ENCODE results near the gene SLC15A5. TPM values are rescaled to one million over a fixed set of nuclear protein-coding genes. Genes with fewer than 3 reads are reported as not detected.

Gene SLC15A5
- polyA plus RNA-seq, 1 donor, result not detected

DNA sequence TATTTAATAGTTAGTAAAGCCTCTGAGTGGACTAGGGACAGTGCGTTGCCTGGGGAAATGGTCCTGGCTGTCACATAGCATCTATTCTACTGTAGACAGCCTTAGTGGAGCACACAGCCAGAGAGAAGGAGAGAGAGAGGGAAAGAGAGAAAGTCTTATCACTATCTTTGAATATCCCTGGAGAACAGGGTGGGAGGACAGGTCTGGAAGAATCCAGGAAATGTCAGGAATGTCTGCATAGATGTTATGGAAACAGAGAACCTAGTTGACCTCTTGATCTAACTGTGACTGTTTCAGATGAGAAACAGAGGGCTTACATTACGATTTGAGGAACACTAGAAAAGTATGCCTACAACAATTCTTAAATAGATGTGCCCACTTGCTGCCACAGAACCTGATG lies 92.8 kb downstream of the SLC15A5 start:
- H3K27ac ChIP-seq (ENCODE audit: low read length), result no peak overlapping the region
- H3K4me3 ChIP-seq (ENCODE audit: low read length), result no peak overlapping the region
- no peaks in the 10 kb centered on the region for H3K36me3 ChIP-seq (ENCODE audit: control insufficient read depth, insufficient read depth, low read length)
- H3K27me3 ChIP-seq (ENCODE audit: control insufficient read depth, insufficient read depth, low read length), result no peaks in the 10 kb centered on the region
- no peak for DNase-seq
- H3K4me1 ChIP-seq (ENCODE audit: control insufficient read depth, insufficient read depth, low read length), result no peaks in the 10 kb centered on the region
- no peaks in the 10 kb centered on the region for H3K9me3 ChIP-seq (ENCODE audit: control insufficient read depth, low read depth, low read length)
- no CpG with 5 or more reads among the region's 2 CpGs for WGBS (ENCODE audit: insufficient coverage, low lambda C conversion rate)

GRCh38 chr12:16183541-16183940 lies 93.9 kb downstream of the SLC15A5 start:
- Histone ChIP-seq H3K4me3 (ENCODE audit: low read length) (no peak overlapping the region), H3K9me3 (ENCODE audit: control insufficient read depth, low read depth, low read length) (no peaks in the 10 kb centered on the region), H3K36me3 (ENCODE audit: control insufficient read depth, insufficient read depth, low read length) (no peaks in the 10 kb centered on the region), H3K27me3 (ENCODE audit: control insufficient read depth, insufficient read depth, low read length) (no peaks in the 10 kb centered on the region), H3K27ac (ENCODE audit: low read length) (no peak overlapping the region), H3K4me1 (ENCODE audit: control insufficient read depth, insufficient read depth, low read length) (no peaks in the 10 kb centered on the region)
- no peak for DNase-seq
- 83% methylated on average over 1 of the region's 7 CpGs for WGBS (ENCODE audit: insufficient coverage, low lambda C conversion rate)

DNA sequence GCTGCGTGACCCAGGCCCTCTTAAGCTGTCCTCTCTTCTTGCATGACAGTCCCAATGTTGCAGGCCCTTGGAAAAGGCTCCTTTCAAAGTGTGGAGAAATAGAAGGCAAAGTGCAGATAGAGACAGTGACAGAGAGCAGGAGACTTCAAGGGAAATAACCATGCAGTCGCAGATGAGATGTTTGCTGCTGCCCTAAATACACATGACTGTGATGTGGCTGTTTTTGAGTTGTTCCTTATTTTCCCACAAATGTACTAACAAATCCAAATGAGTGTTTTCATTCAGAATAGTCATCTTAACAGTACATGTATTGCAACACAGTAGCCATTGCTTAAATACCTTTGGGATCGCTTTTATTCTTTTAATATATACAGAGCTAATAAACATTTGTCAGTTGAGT lies 101.6 kb downstream of the SLC15A5 start:
- no peaks in the 10 kb centered on the region for H3K9me3 ChIP-seq (ENCODE audit: control insufficient read depth, low read depth, low read length)
- H3K27ac ChIP-seq (ENCODE audit: low read length), result no peak overlapping the region
- no peak overlapping the region for H3K4me3 ChIP-seq (ENCODE audit: low read length)
- H3K27me3 ChIP-seq (ENCODE audit: control insufficient read depth, insufficient read depth, low read length), result no peaks in the 10 kb centered on the region
- DNase-seq, result no peak
- 83% methylated on average over 1 of the region's 3 CpGs for WGBS (ENCODE audit: insufficient coverage, low lambda C conversion rate)
- no peaks in the 10 kb centered on the region for H3K4me1 ChIP-seq (ENCODE audit: control insufficient read depth, insufficient read depth, low read length)
- no peaks in the 10 kb centered on the region for H3K36me3 ChIP-seq (ENCODE audit: control insufficient read depth, insufficient read depth, low read length)

DNA sequence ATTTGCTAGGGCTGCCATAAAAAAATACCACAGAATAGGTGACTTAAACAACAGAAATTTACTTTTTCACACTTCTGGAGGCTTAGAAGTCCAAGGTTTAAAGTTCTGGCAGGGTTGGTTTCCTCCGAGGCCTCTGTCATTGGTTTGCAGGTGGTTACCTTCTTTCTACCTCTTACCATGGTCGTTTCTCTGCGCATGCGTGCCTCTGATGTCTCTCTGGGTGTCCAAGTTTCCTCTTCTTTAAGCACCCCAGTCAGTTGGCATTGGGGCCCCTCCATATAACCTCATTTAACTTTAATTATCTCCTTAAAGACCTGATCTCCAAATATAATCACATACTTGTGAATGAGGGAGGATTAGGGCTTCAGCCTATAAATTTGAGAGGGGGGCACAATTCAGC lies 103.2 kb downstream of the SLC15A5 start:
- Histone ChIP-seq H3K27ac (ENCODE audit: low read length) (no peak overlapping the region), H3K9me3 (ENCODE audit: control insufficient read depth, low read depth, low read length) (no peaks in the 10 kb centered on the region), H3K4me3 (ENCODE audit: low read length) (no peak overlapping the region), H3K36me3 (ENCODE audit: control insufficient read depth, insufficient read depth, low read length) (no peaks in the 10 kb centered on the region), H3K27me3 (ENCODE audit: control insufficient read depth, insufficient read depth, low read length) (no peaks in the 10 kb centered on the region), H3K4me1 (ENCODE audit: control insufficient read depth, insufficient read depth, low read length) (no peaks in the 10 kb centered on the region)
- no peak for DNase-seq
- 92% methylated on average over 3 of the region's 4 CpGs for WGBS (ENCODE audit: insufficient coverage, low lambda C conversion rate)

DNA sequence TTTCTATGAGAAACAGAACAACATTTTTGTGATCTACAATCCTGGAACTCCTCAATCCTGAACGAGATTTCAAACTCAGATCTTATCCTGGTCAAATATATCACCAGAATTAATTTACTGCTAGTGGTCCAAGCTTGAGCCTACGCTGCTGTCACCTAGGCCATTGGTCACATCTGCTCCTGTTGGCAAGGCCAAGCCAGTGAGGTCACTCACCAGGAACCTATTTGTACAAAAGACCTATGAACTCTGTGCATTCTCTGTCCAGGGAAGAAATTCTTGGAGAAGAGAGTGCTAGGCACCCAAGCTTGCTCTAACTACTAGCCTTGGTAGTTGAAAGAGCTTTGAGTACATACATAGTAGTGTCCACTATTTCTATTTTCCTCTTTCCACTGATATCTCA lies 106.1 kb downstream of the SLC15A5 start:
- Histone ChIP-seq H3K4me1 (ENCODE audit: control insufficient read depth, insufficient read depth, low read length) (no peaks in the 10 kb centered on the region), H3K4me3 (ENCODE audit: low read length) (no peak overlapping the region), H3K27me3 (ENCODE audit: control insufficient read depth, insufficient read depth, low read length) (no peaks in the 10 kb centered on the region), H3K27ac (ENCODE audit: low read length) (no peak overlapping the region), H3K9me3 (ENCODE audit: control insufficient read depth, low read depth, low read length) (no peaks in the 10 kb centered on the region), H3K36me3 (ENCODE audit: control insufficient read depth, insufficient read depth, low read length) (no peaks in the 10 kb centered on the region)
- DNase-seq, result no peak
- WGBS (ENCODE audit: insufficient coverage, low lambda C conversion rate), result no CpG with 5 or more reads among the region's 2 CpGs

GRCh38 chr12:16168078-16168477 lies 109.4 kb downstream of the SLC15A5 start:
- H3K4me3 ChIP-seq (ENCODE audit: low read length), result no peak overlapping the region
- DNase-seq, result no peak
- H3K27ac ChIP-seq (ENCODE audit: low read length), result no peak overlapping the region
- no peaks in the 10 kb centered on the region for H3K9me3 ChIP-seq (ENCODE audit: control insufficient read depth, low read depth, low read length)
- no peaks in the 10 kb centered on the region for H3K36me3 ChIP-seq (ENCODE audit: control insufficient read depth, insufficient read depth, low read length)
- H3K4me1 ChIP-seq (ENCODE audit: control insufficient read depth, insufficient read depth, low read length), result no peaks in the 10 kb centered on the region
- no peaks in the 10 kb centered on the region for H3K27me3 ChIP-seq (ENCODE audit: control insufficient read depth, insufficient read depth, low read length)
- 100% methylated on average over 1 of the region's 3 CpGs for WGBS (ENCODE audit: insufficient coverage, low lambda C conversion rate)

DNA sequence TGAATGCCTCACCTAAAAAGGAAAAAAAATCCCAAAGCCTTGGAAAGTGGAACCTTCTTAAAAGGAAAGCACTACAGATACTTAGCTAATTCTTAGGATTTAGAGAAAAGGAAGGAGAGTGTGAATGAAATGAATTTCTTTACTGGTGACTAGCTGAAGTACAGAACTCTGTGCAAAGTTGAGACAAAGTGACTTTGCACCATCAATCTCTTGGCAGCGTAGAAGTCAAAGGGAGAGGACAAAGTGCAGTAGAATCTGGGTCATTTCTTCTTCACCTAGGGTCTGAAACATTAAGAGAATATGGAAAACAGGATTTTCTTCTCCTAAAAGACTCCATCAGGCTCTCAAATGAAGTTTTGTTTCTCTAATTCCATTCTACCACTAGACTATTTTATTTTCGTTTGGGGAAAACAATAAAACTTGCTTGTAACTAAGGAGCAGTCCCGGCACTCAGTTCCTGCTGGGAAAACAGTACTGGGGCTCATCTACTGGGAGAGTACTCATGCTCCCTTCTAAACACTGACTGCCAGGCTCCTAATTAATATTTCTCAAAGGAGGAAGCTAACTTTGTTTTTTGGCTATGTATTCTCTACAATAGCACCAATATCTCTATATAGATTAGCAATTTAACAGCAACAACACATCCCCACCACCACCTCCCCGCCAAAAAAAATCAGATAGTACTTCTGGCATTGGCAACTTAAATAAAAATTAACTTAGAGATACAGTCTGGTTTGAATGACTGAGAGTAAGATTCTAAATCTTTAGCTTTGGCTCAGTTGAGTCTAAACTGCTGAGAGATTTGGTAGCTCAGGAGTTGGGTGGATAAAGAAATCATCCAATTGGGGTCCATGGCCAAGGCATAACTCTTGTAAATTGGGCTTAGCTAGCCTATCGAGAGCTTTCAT lies 110.7 kb downstream of the SLC15A5 start:
- DNase-seq, result peak; percentile 7 to 48
- 90% methylated on average over 2 of the region's 5 CpGs for WGBS (ENCODE audit: insufficient coverage, low lambda C conversion rate)
- no peaks in the 10 kb centered on the region for H3K36me3 ChIP-seq (ENCODE audit: control insufficient read depth, insufficient read depth, low read length)
- no peaks in the 10 kb centered on the region for H3K27me3 ChIP-seq (ENCODE audit: control insufficient read depth, insufficient read depth, low read length)
- H3K9me3 ChIP-seq (ENCODE audit: control insufficient read depth, low read depth, low read length), result no peaks in the 10 kb centered on the region
- H3K27ac ChIP-seq (ENCODE audit: low read length), result no peak overlapping the region
- H3K4me1 ChIP-seq (ENCODE audit: control insufficient read depth, insufficient read depth, low read length), result no peaks in the 10 kb centered on the region
- no peak overlapping the region for H3K4me3 ChIP-seq (ENCODE audit: low read length)

- Histone ChIP-seq H3K36me3 (ENCODE audit: control insufficient read depth, insufficient read depth, low read length) (no peaks in the 10 kb centered on the region), H3K4me1 (ENCODE audit: control insufficient read depth, insufficient read depth, low read length) (no peaks in the 10 kb centered on the region), H3K4me3 (ENCODE audit: low read length) (no peak overlapping the region), H3K9me3 (ENCODE audit: control insufficient read depth, low read depth, low read length) (no peaks in the 10 kb centered on the region), H3K27me3 (ENCODE audit: control insufficient read depth, insufficient read depth, low read length) (no peaks in the 10 kb centered on the region), H3K27ac (ENCODE audit: low read length) (no peak overlapping the region)
- WGBS (ENCODE audit: insufficient coverage, low lambda C conversion rate), result 0% methylated on average over 2 of the region's 2 CpGs
- DNase-seq, result peak in 1 of 2 donors; percentile 55
These were observed 112.0 kb downstream of the SLC15A5 start for GRCh38 chr12:16165506-16165905.

DNA sequence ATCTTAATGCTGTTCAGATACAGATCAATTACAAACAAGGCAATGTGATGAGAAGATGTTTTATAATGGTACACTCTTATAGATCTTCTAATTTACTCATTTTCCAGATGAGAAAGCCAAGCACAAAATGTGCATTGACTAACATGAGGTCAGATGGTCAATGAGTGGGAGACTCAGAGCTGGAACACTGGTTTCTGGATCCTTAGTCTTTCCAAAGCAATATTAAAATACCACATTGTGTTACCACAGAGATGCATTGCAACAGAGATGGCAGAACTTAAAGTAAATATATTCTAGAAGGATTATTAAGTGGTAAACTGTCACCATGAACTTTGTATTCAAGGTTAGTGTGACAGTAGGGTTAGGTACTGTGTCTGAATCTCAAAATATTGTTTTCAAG lies 113.6 kb downstream of the SLC15A5 start:
- Histone ChIP-seq H3K36me3 (ENCODE audit: control insufficient read depth, insufficient read depth, low read length) (no peaks in the 10 kb centered on the region), H3K27me3 (ENCODE audit: control insufficient read depth, insufficient read depth, low read length) (no peaks in the 10 kb centered on the region), H3K4me3 (ENCODE audit: low read length) (no peak overlapping the region), H3K9me3 (ENCODE audit: control insufficient read depth, low read depth, low read length) (no peaks in the 10 kb centered on the region), H3K27ac (ENCODE audit: low read length) (no peak overlapping the region), H3K4me1 (ENCODE audit: control insufficient read depth, insufficient read depth, low read length) (no peaks in the 10 kb centered on the region)
- DNase-seq, result no peak

GRCh38 chr12:16163146-16163545 lies 114.3 kb downstream of the SLC15A5 start:
- no peaks in the 10 kb centered on the region for H3K9me3 ChIP-seq (ENCODE audit: control insufficient read depth, low read depth, low read length)
- no peak overlapping the region for H3K4me3 ChIP-seq (ENCODE audit: low read length)
- no peak for DNase-seq
- H3K36me3 ChIP-seq (ENCODE audit: control insufficient read depth, insufficient read depth, low read length), result no peaks in the 10 kb centered on the region
- no peak overlapping the region for H3K27ac ChIP-seq (ENCODE audit: low read length)
- H3K4me1 ChIP-seq (ENCODE audit: control insufficient read depth, insufficient read depth, low read length), result no peaks in the 10 kb centered on the region
- 0% methylated on average over 1 of the region's 4 CpGs for WGBS (ENCODE audit: insufficient coverage, low lambda C conversion rate)
- no peaks in the 10 kb centered on the region for H3K27me3 ChIP-seq (ENCODE audit: control insufficient read depth, insufficient read depth, low read length)

DNA sequence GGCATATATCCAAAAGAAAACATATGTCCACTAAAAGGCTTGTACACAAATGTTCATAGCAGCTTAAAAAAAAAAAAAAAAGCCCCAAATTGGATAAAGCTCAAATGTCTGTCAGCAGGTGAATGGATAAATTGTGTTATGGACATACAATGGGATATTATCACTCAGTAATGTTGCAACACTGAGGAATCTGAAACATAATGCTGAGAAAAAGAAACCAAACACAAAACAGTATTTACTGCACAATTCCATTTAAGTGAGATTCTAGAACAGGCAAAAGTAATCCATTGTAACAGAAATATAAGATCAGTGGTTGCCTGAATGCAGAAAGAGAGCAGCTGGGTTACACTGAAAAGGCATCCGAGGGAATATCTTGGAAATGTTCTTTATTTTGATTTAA lies 117.9 kb downstream of the SLC15A5 start:
- Histone ChIP-seq H3K4me1 (ENCODE audit: control insufficient read depth, insufficient read depth, low read length) (peaks cover 4% of the 10 kb centered on the region), H3K36me3 (ENCODE audit: control insufficient read depth, insufficient read depth, low read length) (no peaks in the 10 kb centered on the region), H3K9me3 (ENCODE audit: control insufficient read depth, low read depth, low read length) (no peaks in the 10 kb centered on the region), H3K27ac (ENCODE audit: low read length) (no peak overlapping the region), H3K27me3 (ENCODE audit: control insufficient read depth, insufficient read depth, low read length) (no peaks in the 10 kb centered on the region), H3K4me3 (ENCODE audit: low read length) (no peak overlapping the region)
- no peak for DNase-seq
- WGBS (ENCODE audit: insufficient coverage, low lambda C conversion rate), result no CpG with 5 or more reads among the region's 1 CpG

All from large intestine (tissue), 3 donors.